Measurements from ENCODE around the gene PAIP2. TPM values are rescaled to one million over a fixed set of nuclear protein-coding genes. Genes with fewer than 3 reads are reported as not detected.

The PAIP2 gene
- total and polyA plus RNA-seq, 2 of the 4 experiments (the other 2 are of a cell fraction) = 41.9 to 59.5 TPM

GRCh38 chr5:139294374-139295165 is 47.1 kb upstream of the PAIP2 start:
- H2AFZ ChIP-seq (replicated peaks; ENCODE audit: low read length, poor library complexity) = peak overlapping the region; percentile 94
- H4K20me1 ChIP-seq (ENCODE audit: insufficient read depth, low read length) = peaks cover 60% of the 10 kb centered on the region
- no TSS peak for BruUV-seq (replicated peaks)

More at GRCh38 chr5:139294374-139295165, 47.1 kb upstream of the PAIP2 start:
- peak overlapping the region; percentile 97 for H2AK9ac ChIP-seq (replicated peaks; ENCODE audit: low read depth, low read length, poor library complexity)
- ChIA-PET POLR2A (ENCODE audit: unreplicated experiment) (interaction anchor here (0.6 kb wide), 4 partner anchors 21 to 419 kb away, joined by 3 to 4 read pairs (median 3); partner anchors contain the start of gene LRRTM2), CTCF (no interaction called here)
- H2BK120ac ChIP-seq (ENCODE audit: low read depth, low read length) = peak overlapping the region; percentile 69; the same call in 1 of the 2 replicates
- peak overlapping the region; percentile 77 to 92 for H4K8ac ChIP-seq (ENCODE audit: low read depth in 2 of 2, low read length in 2 of 2)
- H3K27ac ChIP-seq (ENCODE audit: insufficient read depth, low read length) = peak overlapping the region; percentile 95
- peak overlapping the region; percentile 99 for H3K56ac ChIP-seq (ENCODE audit: extremely low read depth, insufficient read depth, low read length)
- H3K79me1 ChIP-seq (ENCODE audit: low read depth in 1 of 2, low read length in 2 of 2) = peaks cover 0 to 23% of the 10 kb centered on the region in 2 experiments; a peak in 2 of 4 replicates
- peaks cover 5% of the 10 kb centered on the region for H3K4me1 ChIP-seq (ENCODE audit: control insufficient read depth, insufficient read depth, low read length)
- peak overlapping the region; percentile 80 for H3K4me3 ChIP-seq (ENCODE audit: insufficient read depth, low read depth, low read length)
- peak; percentile 82 for DNase-seq
- peak; percentile 66 for ATAC-seq (ENCODE audit: low read depth)
- no peaks in the 10 kb centered on the region for H3K27me3 ChIP-seq (ENCODE audit: control insufficient read depth, insufficient read depth, low read length)
- peak overlapping the region; percentile 71 for H4K5ac ChIP-seq (ENCODE audit: low read depth, low read length)
- peak overlapping the region; percentile 88 for H3K4ac ChIP-seq (ENCODE audit: low read depth, low read length)
- TF ChIP-seq USF2 (IDR thresholded peaks at IDR 0.05; ENCODE audit: low read depth, low read length) (no peak), CTCF (conservative IDR thresholded peaks at IDR 0.05; ENCODE audit: low read depth, low read length) (peak; percentile 43), RAD21 (IDR thresholded peaks at IDR 0.05; ENCODE audit: low read length) (no peak; the same call in 1 of the 2 replicates), POLR2A (IDR thresholded peaks at IDR 0.05; ENCODE audit: low read depth, low read length) (no peak; the same call in 1 of the 2 replicates), FOS (IDR thresholded peaks at IDR 0.05; ENCODE audit: low read depth, low read length) (no peak), CEBPB (IDR thresholded peaks at IDR 0.05; ENCODE audit: low read depth, low read length) (no peak), MAFK (IDR thresholded peaks at IDR 0.05; ENCODE audit: low read depth, low read length) (no peak), MAZ (IDR thresholded peaks at IDR 0.05; ENCODE audit: borderline replicate concordance, low read depth, low read length) (peak; percentile 63; the same call in 1 of the 2 replicates), SMC3 (IDR thresholded peaks at IDR 0.05; ENCODE audit: low read depth, low read length) (0 out of 2 replicates have a peak, but pooled peaks have one; percentile 7)
- in situ Hi-C loops (cut with MboI; ENCODE audit: low sequenced_read_pairs) = no loop called here
- peak overlapping the region; percentile 73 for H3K18ac ChIP-seq (ENCODE audit: low read depth, low read length)
- H3K23ac ChIP-seq (ENCODE audit: low read depth, low read length) = peak overlapping the region; percentile 98
- no peaks in the 10 kb centered on the region for H3K36me3 ChIP-seq (ENCODE audit: control insufficient read depth, insufficient read depth, low read length)
- intact Hi-C loops (cut with micrococcal nuclease) = no loop called here
- dilution Hi-C loops (cut with HindIII; ENCODE audit: low sequenced_read_pairs, unreplicated experiment) = no loop called here
- peak overlapping the region; percentile 93 for H2BK5ac ChIP-seq (ENCODE audit: low read depth, low read length, poor library complexity, severe bottlenecking)
- H4K91ac ChIP-seq (ENCODE audit: insufficient read depth, low read depth, low read length) = peak overlapping the region; percentile 87
- peaks cover 11% of the 10 kb centered on the region for H3K9me1 ChIP-seq (ENCODE audit: insufficient read depth, low read length)
- H2BK20ac ChIP-seq (ENCODE audit: low read depth, low read length) = no peak overlapping the region
- H3K9me3 ChIP-seq (ENCODE audit: control insufficient read depth, insufficient read depth, low read length) = no peaks in the 10 kb centered on the region
- peak overlapping the region; percentile 98 for H3K14ac ChIP-seq (replicated peaks; ENCODE audit: low read depth, low read length)
- H3K4me2 ChIP-seq (ENCODE audit: low read depth, low read length) = peak overlapping the region; percentile 82
- peak overlapping the region; percentile 97 for H3K9ac ChIP-seq (ENCODE audit: low read depth, low read length)
- H2BK15ac ChIP-seq (ENCODE audit: low read depth, low read length) = no peak overlapping the region
- 0% methylated on average over 14 of the region's 48 CpGs; no CpG with 5 or more reads in 1 of the 2 experiments for WGBS, 2 experiments (ENCODE audit: extremely low coverage in 2 of 2, insufficient read length in 1 of 2)
- peak overlapping the region; percentile 88 for H2AK5ac ChIP-seq (ENCODE audit: low read depth, low read length)

Measured in IMR-90 (cell line).